ENCODE measurements around the gene LRRC8C. TPM values are rescaled to one million over a fixed set of nuclear protein-coding genes. Genes with fewer than 3 reads are reported as not detected.
A peak's percentile ranks its signal among the peaks of the same experiment; 100 is the strongest.

LRRC8C gene
- total RNA-seq, 4 donors from 2014 or later, result 4.4 to 11.0 (median 8.2) TPM

DNA sequence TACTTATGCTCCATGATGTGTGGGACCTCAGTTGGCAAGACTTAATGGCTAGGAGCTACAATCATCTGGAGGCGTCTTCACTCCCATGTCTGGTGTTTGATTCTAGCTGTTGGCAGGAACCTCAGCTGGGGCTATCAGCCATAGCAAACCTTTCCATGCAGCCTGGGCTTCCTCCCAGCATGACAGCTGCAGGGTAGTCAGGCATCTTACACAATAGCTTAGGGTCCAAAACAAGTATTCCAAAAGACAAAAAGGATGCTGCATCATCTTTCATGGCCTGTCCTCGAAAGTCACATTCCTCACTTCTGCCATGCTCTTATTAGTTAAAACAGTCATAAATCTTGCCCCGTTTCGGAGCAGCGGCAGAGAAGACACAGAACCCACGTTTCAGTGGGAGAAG, 90.9 kb downstream of the LRRC8C start:
- intact Hi-C loops (cut with DNase I), result no loop called here
- 60 to 79% methylated on average over 6 of the region's 6 CpGs for WGBS, 2 donors
- DNase-seq, result no peak
- Histone ChIP-seq H3K27ac (no peak overlapping the region), H3K4me1 (peaks cover 0 to 7% of the 10 kb centered on the region in 2 donors), H3K27me3 (no peaks in the 10 kb centered on the region), H3K4me3 (replicated peaks in 1 of 3) (no peak overlapping the region), H3K36me3 (no peaks in the 10 kb centered on the region), H3K9me3 (no peaks in the 10 kb centered on the region)
- TF ChIP-seq POLR2A (IDR thresholded peaks at IDR 0.05), result no peak
- TF ChIP-seq, protein P1, sequence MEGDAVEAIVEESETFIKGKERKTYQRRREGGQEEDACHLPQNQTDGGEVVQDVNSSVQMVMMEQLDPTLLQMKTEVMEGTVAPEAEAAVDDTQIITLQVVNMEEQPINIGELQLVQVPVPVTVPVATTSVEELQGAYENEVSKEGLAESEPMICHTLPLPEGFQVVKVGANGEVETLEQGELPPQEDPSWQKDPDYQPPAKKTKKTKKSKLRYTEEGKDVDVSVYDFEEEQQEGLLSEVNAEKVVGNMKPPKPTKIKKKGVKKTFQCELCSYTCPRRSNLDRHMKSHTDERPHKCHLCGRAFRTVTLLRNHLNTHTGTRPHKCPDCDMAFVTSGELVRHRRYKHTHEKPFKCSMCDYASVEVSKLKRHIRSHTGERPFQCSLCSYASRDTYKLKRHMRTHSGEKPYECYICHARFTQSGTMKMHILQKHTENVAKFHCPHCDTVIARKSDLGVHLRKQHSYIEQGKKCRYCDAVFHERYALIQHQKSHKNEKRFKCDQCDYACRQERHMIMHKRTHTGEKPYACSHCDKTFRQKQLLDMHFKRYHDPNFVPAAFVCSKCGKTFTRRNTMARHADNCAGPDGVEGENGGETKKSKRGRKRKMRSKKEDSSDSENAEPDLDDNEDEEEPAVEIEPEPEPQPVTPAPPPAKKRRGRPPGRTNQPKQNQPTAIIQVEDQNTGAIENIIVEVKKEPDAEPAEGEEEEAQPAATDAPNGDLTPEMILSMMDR (IDR thresholded peaks at IDR 0.05), result no peak

DNA sequence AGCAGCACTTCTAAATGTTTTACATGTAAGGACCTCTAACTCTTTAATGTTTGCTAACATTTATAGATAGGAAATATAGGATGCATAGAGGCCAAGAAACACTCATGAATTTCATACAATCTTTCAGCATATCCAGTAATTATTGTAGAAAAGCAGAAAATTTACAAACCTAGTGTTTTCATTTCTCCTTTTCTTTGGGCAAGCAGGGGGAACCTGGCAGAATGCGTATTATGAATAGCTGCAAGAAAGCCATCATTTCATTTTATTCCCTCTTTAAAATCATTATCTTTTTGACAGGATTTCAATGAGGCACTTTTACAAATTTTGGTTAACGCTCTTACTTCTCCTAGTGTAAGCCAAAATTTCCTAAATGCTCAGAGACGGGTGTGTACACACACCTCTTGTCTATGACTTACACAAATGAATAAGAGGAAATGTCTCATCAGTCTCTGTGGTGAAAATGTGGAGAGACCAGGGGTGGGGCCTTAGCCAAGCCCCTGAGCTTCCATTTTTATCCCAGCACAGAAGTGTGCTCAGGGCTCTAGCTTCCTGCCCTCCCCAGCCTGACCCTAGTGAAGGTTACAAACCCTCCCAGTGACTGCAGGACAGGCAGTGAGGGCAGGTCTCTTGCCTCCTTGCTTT, 91.6 kb downstream of the LRRC8C start:
- peak overlapping the region in 1 of 3 donors; percentile 39 for H3K27ac ChIP-seq
- no peaks in the 10 kb centered on the region for H3K36me3 ChIP-seq
- 68 to 84% methylated on average over 3 of the region's 3 CpGs for WGBS, 2 donors
- intact Hi-C loops (cut with DNase I), result no loop called here
- peaks cover 0 to 7% of the 10 kb centered on the region in 2 donors for H3K4me1 ChIP-seq
- H3K27me3 ChIP-seq, result no peaks in the 10 kb centered on the region
- no peak for DNase-seq
- no peak overlapping the region for H3K4me3 ChIP-seq (replicated peaks in 1 of 3)
- TF ChIP-seq, protein P1 (IDR thresholded peaks at IDR 0.05), result no peak
- TF ChIP-seq POLR2A (IDR thresholded peaks at IDR 0.05), result no peak
- no peaks in the 10 kb centered on the region for H3K9me3 ChIP-seq

DNA sequence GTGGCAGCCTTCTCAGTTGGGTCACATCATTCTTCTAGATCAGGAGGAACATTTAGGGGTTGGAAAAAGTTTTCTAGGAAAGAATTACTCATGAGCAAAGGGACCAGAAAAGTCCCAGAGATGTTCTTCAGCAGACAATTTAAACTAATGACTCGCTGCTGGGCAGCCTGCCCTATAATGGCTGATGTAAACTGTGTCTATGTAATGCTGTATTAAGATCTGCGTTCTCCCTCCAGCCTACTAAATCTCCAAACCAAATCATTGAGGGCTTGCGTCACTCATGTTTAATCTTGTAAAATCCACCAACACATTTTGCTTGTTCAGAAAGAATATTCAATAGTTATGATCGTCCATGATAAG, 92.1 kb downstream of the LRRC8C start:
- Histone ChIP-seq H3K36me3 (no peaks in the 10 kb centered on the region), H3K27ac (peak overlapping the region in 1 of 3 donors; percentile 39), H3K27me3 (no peaks in the 10 kb centered on the region), H3K9me3 (no peaks in the 10 kb centered on the region), H3K4me1 (peaks cover 0 to 2% of the 10 kb centered on the region in 2 donors), H3K4me3 (replicated peaks in 1 of 3) (no peak overlapping the region)
- DNase-seq, result no peak
- TF ChIP-seq, protein P1 (IDR thresholded peaks at IDR 0.05), result no peak
- TF ChIP-seq POLR2A (IDR thresholded peaks at IDR 0.05), result no peak
- 59 to 73% methylated on average over 4 of the region's 4 CpGs for WGBS, 2 donors
- intact Hi-C loops (cut with DNase I), result no loop called here

DNA sequence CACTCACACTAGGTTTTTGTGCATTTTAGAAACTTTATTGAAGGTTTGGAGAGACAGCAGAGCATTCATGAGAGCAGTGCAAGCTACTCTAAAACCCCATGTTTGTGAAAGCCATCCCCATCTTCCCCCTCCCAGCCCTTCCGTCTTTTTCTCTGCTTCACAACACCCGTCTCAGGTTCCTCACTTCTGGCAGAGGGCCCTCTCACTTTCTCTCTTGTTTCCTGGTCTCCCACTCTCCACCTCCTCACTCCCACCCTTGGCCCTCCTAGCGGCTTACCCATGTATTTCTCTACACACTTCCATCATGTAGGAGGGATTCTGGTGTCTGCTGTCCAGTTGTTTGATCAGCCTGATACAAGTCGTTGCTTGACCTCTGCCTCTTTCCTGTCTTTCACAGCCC, 92.7 kb downstream of the LRRC8C start:
- no peak for DNase-seq
- intact Hi-C loops (cut with DNase I), result no loop called here
- 76 to 82% methylated on average over 4 of the region's 4 CpGs for WGBS, 2 donors

More for the DNA sequence above, 92.7 kb downstream of the LRRC8C start:
- Histone ChIP-seq H3K36me3 (no peaks in the 10 kb centered on the region), H3K27me3 (no peaks in the 10 kb centered on the region), H3K27ac (no peak overlapping the region), H3K9me3 (no peaks in the 10 kb centered on the region), H3K4me1 (no peaks in the 10 kb centered on the region), H3K4me3 (replicated peaks in 1 of 3) (no peak overlapping the region)
- no peak for TF ChIP-seq POLR2A (IDR thresholded peaks at IDR 0.05)
- TF ChIP-seq, protein P1 (IDR thresholded peaks at IDR 0.05), result no peak

All from thyroid gland (tissue), 4 donors.